ENCODE data around the gene PLXNB1. TPM values are rescaled to one million over a fixed set of nuclear protein-coding genes. Genes with fewer than 3 reads are reported as not detected.

Gene PLXNB1
- total RNA-seq, 4 donors from 2014 or later = 150 to 455 (median 312) TPM

- no peaks in the 10 kb centered on the region for H3K4me1 ChIP-seq
- H3K36me3 ChIP-seq = peaks cover 0 to 86% (median 0%) of the 10 kb centered on the region in 3 donors
- no peak overlapping the region for H3K4me3 ChIP-seq
- no peaks in the 10 kb centered on the region for H3K9me3 ChIP-seq
- H3K27ac ChIP-seq = no peak overlapping the region
- no peaks in the 10 kb centered on the region for H3K27me3 ChIP-seq
- TF ChIP-seq POLR2A (IDR thresholded peaks at IDR 0.05) (no peak), CTCF (IDR thresholded peaks at IDR 0.05) (no peak)
- DNase-seq = no peak
Measured at GRCh38 chr3:48417529-48418108, 12.3 kb downstream of the PLXNB1 start.

- TF ChIP-seq CTCF (IDR thresholded peaks at IDR 0.05) (no peak), POLR2A (IDR thresholded peaks at IDR 0.05) (no peak)
- DNase-seq = no peak
- peaks cover 0 to 93% (median 0%) of the 10 kb centered on the region in 3 donors for H3K36me3 ChIP-seq
- H3K27ac ChIP-seq = no peak overlapping the region
- H3K4me3 ChIP-seq = no peak overlapping the region
- no peaks in the 10 kb centered on the region for H3K27me3 ChIP-seq
- no peaks in the 10 kb centered on the region for H3K9me3 ChIP-seq
- no peaks in the 10 kb centered on the region for H3K4me1 ChIP-seq
Measured at GRCh38 chr3:48416546-48416945, 13.3 kb downstream of the PLXNB1 start.

- no peak overlapping the region for H3K27ac ChIP-seq
- no peak overlapping the region for H3K4me3 ChIP-seq
- no peak for DNase-seq
- H3K9me3 ChIP-seq = no peaks in the 10 kb centered on the region
- no peaks in the 10 kb centered on the region for H3K27me3 ChIP-seq
- peaks cover 0 to 95% (median 0%) of the 10 kb centered on the region in 3 donors for H3K36me3 ChIP-seq
- no peak for TF ChIP-seq POLR2A (IDR thresholded peaks at IDR 0.05)
- TF ChIP-seq CTCF (IDR thresholded peaks at IDR 0.05) = no peak
- H3K4me1 ChIP-seq = no peaks in the 10 kb centered on the region
Measured at GRCh38 chr3:48416091-48416505, 13.8 kb downstream of the PLXNB1 start.

- TF ChIP-seq POLR2A (IDR thresholded peaks at IDR 0.05) = no peak
- no peak for TF ChIP-seq CTCF (IDR thresholded peaks at IDR 0.05)
- H3K36me3 ChIP-seq = peaks cover 0 to 99% (median 0%) of the 10 kb centered on the region in 3 donors
- no peak overlapping the region for H3K4me3 ChIP-seq
- H3K4me1 ChIP-seq = no peaks in the 10 kb centered on the region
- no peaks in the 10 kb centered on the region for H3K27me3 ChIP-seq
- DNase-seq = peak in 1 of 3 donors; percentile 15
- H3K9me3 ChIP-seq = no peaks in the 10 kb centered on the region
- no peak overlapping the region for H3K27ac ChIP-seq
Measured at GRCh38 chr3:48415251-48415953, 14.5 kb downstream of the PLXNB1 start.

- DNase-seq = peak in 1 of 3 donors; percentile 42
- Histone ChIP-seq H3K4me3 (no peak overlapping the region), H3K36me3 (peaks cover 0 to 99% (median 0%) of the 10 kb centered on the region in 3 donors), H3K27me3 (no peaks in the 10 kb centered on the region), H3K27ac (no peak overlapping the region), H3K4me1 (no peaks in the 10 kb centered on the region), H3K9me3 (no peaks in the 10 kb centered on the region)
- TF ChIP-seq CTCF (IDR thresholded peaks at IDR 0.05) = no peak
- TF ChIP-seq POLR2A (IDR thresholded peaks at IDR 0.05) = no peak
Measured at GRCh38 chr3:48414376-48415250, 15.3 kb downstream of the PLXNB1 start.
